ENCODE data around the gene PDIA5.
"Not testable (repeated sequence)": the region's sequence is repeated elsewhere in the genome, so short reads cannot be mapped to it uniquely, and the experiment has no call there.

PDIA5 gene

GRCh38 chr3:123104550-123104949, 37.7 kb downstream of the PDIA5 start:
- DNase-seq, result peak; percentile 16
- in situ Hi-C loops (cut with HindIII; ENCODE audit: low pct_ligation_motif_present, low pct_unique_long_range_greater_than_20kb, low sequenced_read_pairs), result no loop called here

DNA sequence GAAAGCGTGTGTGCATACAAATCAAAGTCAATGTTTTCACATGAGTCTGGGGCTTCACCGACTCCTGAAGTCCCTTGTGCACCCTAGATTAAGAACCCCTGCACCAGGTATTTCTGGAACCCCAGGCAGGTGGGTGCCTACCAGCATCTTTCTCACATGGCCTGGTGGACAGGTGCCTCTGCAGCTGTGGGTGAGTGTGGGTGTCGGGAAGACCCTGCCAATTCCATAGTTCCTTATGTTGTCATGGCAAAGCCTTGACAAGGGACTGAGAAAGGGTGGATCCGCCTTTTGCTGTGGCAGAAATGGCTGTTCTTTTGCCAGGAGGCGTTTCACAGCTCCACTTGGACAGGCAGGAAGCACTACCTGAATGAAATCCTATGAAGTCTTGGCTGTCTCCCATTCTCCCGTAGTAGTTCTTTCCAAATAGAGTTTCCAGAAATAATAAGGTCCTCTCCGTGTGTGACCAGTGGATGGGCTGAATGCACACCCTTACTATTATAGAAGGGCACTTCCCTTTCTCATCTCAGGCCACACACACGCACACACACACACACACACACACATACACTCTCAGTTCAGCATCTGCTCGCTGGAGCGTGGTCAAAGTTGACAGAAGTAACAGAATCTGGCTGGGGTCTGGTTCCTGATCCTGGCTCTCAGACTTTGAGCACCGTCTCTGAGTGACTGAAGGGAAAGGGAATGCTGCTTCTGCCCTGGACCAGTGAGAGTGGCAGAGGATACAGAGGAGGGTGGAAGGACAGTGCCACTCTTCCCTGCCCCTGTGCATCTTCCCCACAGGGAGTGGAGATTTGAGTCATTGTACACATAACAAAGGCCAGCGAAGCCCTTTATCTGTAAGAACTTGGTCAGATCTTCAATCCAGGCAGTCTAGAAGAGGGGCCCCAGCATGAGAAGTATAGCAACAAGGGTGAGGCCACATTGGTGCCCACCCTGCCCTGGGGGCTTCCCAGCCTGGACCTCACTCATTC, 38.7 kb downstream of the PDIA5 start:
- peak; percentile 42 for DNase-seq
- in situ Hi-C loops (cut with HindIII; ENCODE audit: low pct_ligation_motif_present, low pct_unique_long_range_greater_than_20kb, low sequenced_read_pairs), result no loop called here

DNA sequence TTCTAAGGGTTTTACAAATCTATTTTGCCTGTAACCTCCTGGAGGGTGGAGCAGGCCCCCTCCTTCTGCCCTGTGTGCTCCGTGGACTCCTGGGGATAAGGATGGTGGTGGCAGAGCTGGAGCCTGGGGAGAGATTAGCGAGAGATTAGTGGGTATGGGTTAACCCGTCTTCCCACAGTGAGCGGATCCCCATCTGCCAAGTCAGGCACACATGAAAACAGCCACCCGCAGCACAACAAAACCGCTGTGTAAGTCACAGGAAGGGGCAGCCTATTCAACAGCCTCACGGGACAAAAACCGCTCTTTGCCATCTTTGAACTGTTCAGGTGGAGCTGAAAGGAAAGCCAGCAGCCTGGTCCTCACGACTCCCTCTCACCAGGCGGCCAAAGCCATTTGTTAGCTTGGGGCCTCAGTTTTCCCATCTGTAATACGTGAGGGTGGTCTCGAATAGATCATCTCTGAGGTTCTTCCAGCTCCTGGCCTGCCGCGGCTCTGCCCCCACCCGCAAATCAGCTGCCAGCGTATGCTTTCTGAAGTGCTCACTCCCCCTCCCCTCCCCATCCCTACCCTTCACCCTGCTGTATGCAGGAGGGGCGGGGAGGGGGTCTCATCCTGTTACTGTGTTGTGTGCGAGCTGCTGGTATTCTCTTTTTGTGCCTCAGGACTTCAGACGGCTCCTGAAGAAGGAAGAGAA, 43.6 kb downstream of the PDIA5 start:
- in situ Hi-C loops (cut with HindIII; ENCODE audit: low pct_ligation_motif_present, low pct_unique_long_range_greater_than_20kb, low sequenced_read_pairs), result no loop called here
- no peak for DNase-seq

GRCh38 chr3:123110976-123111615, 44.3 kb downstream of the PDIA5 start:
- DNase-seq, result no peak
- in situ Hi-C loops (cut with HindIII; ENCODE audit: low pct_ligation_motif_present, low pct_unique_long_range_greater_than_20kb, low sequenced_read_pairs), result no loop called here

DNA sequence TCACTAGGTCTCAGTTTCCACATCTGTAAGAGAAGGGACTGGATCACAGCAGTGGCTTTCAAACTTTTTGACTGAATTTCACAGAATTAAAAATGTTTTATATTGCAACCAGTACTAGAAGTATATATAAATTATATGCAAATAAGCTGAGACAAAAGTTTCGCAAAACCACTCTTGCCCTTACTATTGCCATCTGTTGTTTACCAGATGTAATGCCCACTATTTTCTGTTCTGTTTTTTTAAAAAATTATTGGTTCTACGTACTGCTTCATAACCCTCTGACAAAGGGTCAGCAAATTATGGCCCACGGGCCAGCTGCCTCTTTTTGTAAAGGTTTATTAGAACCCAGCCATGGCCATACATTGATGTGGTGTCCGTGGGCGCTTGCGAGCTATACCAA, 44.8 kb downstream of the PDIA5 start:
- no peak for DNase-seq
- in situ Hi-C loops (cut with HindIII; ENCODE audit: low pct_ligation_motif_present, low pct_unique_long_range_greater_than_20kb, low sequenced_read_pairs), result no loop called here

DNA sequence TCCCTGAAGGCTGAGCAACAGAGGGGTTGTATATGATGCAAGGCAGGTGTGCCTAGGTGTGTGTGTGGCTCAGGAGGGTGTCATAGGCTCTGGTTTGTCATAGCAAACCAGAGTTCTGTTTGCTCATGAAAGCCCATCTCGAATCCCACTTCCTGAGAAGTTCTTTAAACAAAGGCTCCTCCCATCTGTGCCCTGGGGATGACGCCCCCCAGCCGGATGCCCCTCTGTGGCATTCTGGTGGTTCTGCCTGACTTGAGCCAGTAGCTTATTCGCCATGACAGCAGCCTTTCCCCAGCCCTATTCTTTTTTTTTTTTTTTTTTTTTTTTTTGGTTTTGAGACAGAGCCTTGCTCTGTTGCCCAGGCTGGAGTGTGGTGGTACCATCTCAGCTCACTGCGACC, 45.4 kb downstream of the PDIA5 start:
- DNase-seq, result no peak

GRCh38 chr3:123112656-123113055, 45.8 kb downstream of the PDIA5 start:
- DNase-seq; in situ Hi-C loops (cut with HindIII; ENCODE audit: low pct_ligation_motif_present, low pct_unique_long_range_greater_than_20kb, low sequenced_read_pairs): not testable (repeated sequence)

More for the DNA sequence above, 45.4 kb downstream of the PDIA5 start:
- in situ Hi-C loops (cut with HindIII; ENCODE audit: low pct_ligation_motif_present, low pct_unique_long_range_greater_than_20kb, low sequenced_read_pairs), result no loop called here

GRCh38 chr3:123113889-123114450, 47.1 kb downstream of the PDIA5 start:
- DNase-seq, result no peak
- in situ Hi-C loops (cut with HindIII; ENCODE audit: low pct_ligation_motif_present, low pct_unique_long_range_greater_than_20kb, low sequenced_read_pairs), result no loop called here

DNA sequence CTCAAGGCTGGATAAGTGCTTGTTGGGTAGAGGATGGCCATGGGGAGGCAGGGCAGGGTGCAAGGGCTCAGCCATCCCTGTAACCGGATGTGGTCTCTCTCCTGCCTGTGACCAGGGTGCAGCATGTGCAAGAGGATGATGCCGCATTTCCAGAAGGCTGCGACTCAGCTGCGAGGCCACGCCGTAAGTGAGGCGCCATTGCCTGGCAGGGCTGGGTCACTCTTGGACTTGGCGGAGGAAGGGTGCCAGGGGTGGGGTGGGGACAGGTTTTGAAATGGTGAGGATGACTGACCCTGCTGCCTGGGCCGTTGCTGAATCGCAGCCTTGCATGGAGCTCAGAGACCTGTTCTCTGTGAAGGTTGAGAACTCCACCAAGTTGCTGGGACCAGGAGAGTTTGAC, 49.3 kb downstream of the PDIA5 start:
- no peak for DNase-seq
- in situ Hi-C loops (cut with HindIII; ENCODE audit: low pct_ligation_motif_present, low pct_unique_long_range_greater_than_20kb, low sequenced_read_pairs), result no loop called here

- no peak for DNase-seq
- in situ Hi-C loops (cut with HindIII; ENCODE audit: low pct_ligation_motif_present, low pct_unique_long_range_greater_than_20kb, low sequenced_read_pairs), result no loop called here
These were observed 52.6 kb downstream of the PDIA5 start for GRCh38 chr3:123119388-123119787.

GRCh38 chr3:123119802-123120201, 53.0 kb downstream of the PDIA5 start:
- in situ Hi-C loops (cut with HindIII; ENCODE audit: low pct_ligation_motif_present, low pct_unique_long_range_greater_than_20kb, low sequenced_read_pairs), result no loop called here
- DNase-seq, result no peak

DNA sequence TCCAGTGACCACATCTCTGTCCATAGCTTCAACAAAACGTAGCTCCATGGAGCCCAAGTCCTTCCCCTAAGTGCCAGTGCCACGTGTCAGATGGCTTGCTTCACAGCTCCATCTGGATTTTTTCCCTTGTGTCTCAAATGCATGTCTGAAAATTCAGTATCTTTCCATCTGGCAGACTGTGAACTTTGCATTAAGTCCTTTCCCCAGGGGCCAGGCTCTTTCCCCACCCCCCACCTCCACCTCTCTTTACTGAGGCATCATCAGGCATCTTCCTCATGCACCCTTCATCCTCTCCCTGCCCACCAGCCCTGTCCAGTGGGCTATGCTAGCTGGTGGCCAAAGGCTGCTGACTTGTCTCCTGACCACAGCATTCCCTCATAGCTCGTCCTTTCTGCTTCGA, 53.7 kb downstream of the PDIA5 start:
- in situ Hi-C loops (cut with HindIII; ENCODE audit: low pct_ligation_motif_present, low pct_unique_long_range_greater_than_20kb, low sequenced_read_pairs), result no loop called here

DNA sequence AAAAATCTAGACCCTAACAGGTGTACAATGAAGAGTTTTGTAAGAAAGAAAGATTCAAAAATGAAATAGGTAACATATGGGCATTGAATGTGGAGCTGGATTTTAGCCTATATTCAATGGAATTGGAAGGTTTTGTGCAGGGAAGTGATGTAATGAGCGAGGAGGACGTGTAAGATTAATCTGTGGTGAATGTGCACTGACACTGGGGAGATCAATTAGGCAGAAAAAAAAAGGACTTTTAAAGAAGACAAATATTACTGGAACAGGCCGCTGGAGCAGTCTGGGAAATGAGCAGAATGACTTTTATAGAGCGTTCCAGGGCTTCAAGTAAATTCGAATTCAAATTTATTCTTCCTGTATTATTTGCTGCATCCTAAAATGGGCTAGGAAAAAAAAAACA, 55.2 kb downstream of the PDIA5 start:
- in situ Hi-C loops (cut with HindIII; ENCODE audit: low pct_ligation_motif_present, low pct_unique_long_range_greater_than_20kb, low sequenced_read_pairs), result no loop called here
- DNase-seq, result no peak

More for the DNA sequence above, 53.7 kb downstream of the PDIA5 start:
- no peak for DNase-seq

DNA sequence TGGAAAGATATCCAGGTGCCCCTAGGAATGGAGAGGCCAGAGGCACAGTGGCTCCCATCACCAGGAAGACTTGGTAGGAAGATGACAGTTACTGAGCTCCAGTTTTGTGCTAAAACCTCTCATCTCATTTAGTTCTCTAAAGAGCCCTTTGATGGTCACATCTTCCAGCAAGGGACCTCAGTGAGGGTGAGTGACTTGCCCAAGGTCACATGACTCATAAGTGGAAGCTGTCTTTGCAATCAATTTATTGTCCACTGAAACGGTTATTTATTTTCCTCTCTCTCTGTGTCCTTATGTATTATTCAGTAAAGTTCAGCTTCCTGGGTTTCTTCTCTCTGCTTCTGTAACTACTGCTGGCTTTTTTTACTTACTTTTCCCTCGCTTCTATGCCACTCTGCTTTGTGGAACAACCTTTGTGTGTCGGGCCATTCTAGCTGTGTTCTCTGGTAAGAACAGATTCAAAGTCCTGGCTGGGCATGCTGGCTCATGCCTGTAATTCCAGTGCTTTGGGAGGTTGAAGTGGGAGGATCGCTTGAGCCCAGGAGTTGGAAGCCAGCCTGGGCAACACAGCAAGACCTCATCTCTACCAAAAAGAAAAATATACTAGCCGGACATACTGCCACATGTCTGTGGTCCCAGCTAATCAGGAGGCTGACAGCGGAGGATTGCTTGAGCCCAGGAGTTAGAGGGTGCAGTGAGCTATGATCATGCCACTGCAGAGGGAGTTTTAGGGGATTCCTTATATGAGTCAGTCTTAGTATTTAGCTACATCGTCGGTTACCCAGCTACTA, 55.9 kb downstream of the PDIA5 start:
- in situ Hi-C loops (cut with HindIII; ENCODE audit: low pct_ligation_motif_present, low pct_unique_long_range_greater_than_20kb, low sequenced_read_pairs), result no loop called here
- DNase-seq, result no peak

GRCh38 chr3:123123716-123124616, 57.1 kb downstream of the PDIA5 start:
- in situ Hi-C loops (cut with HindIII; ENCODE audit: low pct_ligation_motif_present, low pct_unique_long_range_greater_than_20kb, low sequenced_read_pairs), result no loop called here

GRCh38 chr3:123124971-123125370, 58.1 kb downstream of the PDIA5 start:
- no peak for DNase-seq
- in situ Hi-C loops (cut with HindIII; ENCODE audit: low pct_ligation_motif_present, low pct_unique_long_range_greater_than_20kb, low sequenced_read_pairs), result no loop called here

More at GRCh38 chr3:123123716-123124616, 57.1 kb downstream of the PDIA5 start:
- no peak for DNase-seq

GRCh38 chr3:123126031-123126430, 59.2 kb downstream of the PDIA5 start:
- no peak for DNase-seq
- in situ Hi-C loops (cut with HindIII; ENCODE audit: low pct_ligation_motif_present, low pct_unique_long_range_greater_than_20kb, low sequenced_read_pairs), result no loop called here

Data from ACHN (cell line).